Mesendoderm (in vitro differentiated cells): ENCODE results near the gene TTC8.
"Not testable (repeated sequence)": the region's sequence is repeated elsewhere in the genome, so short reads cannot be mapped to it uniquely, and the experiment has no call there.

ENCODE experiments used
- DNase-seq: peaks from one replicate; pipeline ENCODE4 v3.0.0; 2013
- H2AK5ac ChIP-seq: 2 replicates; pipeline ENCODE4 v1.6.1; 2013; ENCODE audit warnings: low read length, inconsistent platforms
- H2BK120ac ChIP-seq: 2 replicates; pipeline ENCODE4 v1.6.1; 2013; ENCODE audit warnings: low read depth, mild to moderate bottlenecking, low read length, moderate library complexity, mixed read lengths
- H2BK15ac ChIP-seq: replicated peaks from 2 replicates; pipeline ENCODE4 v1.6.1; 2013; ENCODE audit warnings: low read depth, mild to moderate bottlenecking, moderate library complexity
- H2BK5ac ChIP-seq: 2 replicates; pipeline ENCODE4 v1.6.1; 2013; ENCODE audit warnings: low read length, inconsistent platforms
- H3K18ac ChIP-seq: 2 replicates; pipeline ENCODE4 v1.6.1; 2013; ENCODE audit warnings: mild to moderate bottlenecking, low read length, mixed read lengths
- H3K23ac ChIP-seq: one replicate; pipeline ENCODE4 v1.6.1; 2013; ENCODE audit warnings: low read length
- H3K27ac ChIP-seq: 2 replicates; pipeline ENCODE4 v1.5.1; 2013; ENCODE audit warnings: low read depth, mild to moderate bottlenecking, inconsistent platforms, low read length, moderate library complexity
- H3K27me3 ChIP-seq: 2 replicates; pipeline ENCODE4 v1.6.1; 2013; ENCODE audit warnings: low read length, control low read depth, mild to moderate bottlenecking, inconsistent platforms; ENCODE audit not compliant: insufficient read depth, poor library complexity
- H3K36me3 ChIP-seq: 2 replicates; pipeline ENCODE4 v1.6.1; 2013; ENCODE audit warnings: low read length, inconsistent platforms; ENCODE audit not compliant: control insufficient read depth, insufficient read depth
- H3K4ac ChIP-seq: one replicate; pipeline ENCODE4 v1.6.1; 2013; ENCODE audit warnings: low read depth, mild to moderate bottlenecking, low read length, moderate library complexity
- H3K4me1 ChIP-seq: 2 replicates; pipeline ENCODE4 v1.6.1; 2013; ENCODE audit warnings: low read depth, low read length, inconsistent platforms; ENCODE audit not compliant: control insufficient read depth
- H3K4me2 ChIP-seq: 2 replicates; pipeline ENCODE4 v1.6.1; 2013; ENCODE audit warnings: low read length
- H3K4me3 ChIP-seq: 2 replicates; pipeline ENCODE4 v1.5.1; 2013; ENCODE audit warnings: mild to moderate bottlenecking, low read length
- H3K56ac ChIP-seq: one replicate; pipeline ENCODE4 v1.6.1; 2013; ENCODE audit warnings: low read length
- H3K79me1 ChIP-seq: 2 replicates; pipeline ENCODE4 v1.6.1; 2013; ENCODE audit warnings: low read length, inconsistent platforms
- H3K79me2 ChIP-seq: 2 replicates; pipeline ENCODE4 v1.6.1; 2013; ENCODE audit warnings: mild to moderate bottlenecking, low read length; ENCODE audit not compliant: control insufficient read depth, insufficient read depth
- H3K9ac ChIP-seq: 2 replicates; pipeline ENCODE4 v1.6.1; 2013; ENCODE audit warnings: low read length, inconsistent platforms
- H4K5ac ChIP-seq: one replicate; pipeline ENCODE4 v1.6.1; 2013; ENCODE audit warnings: low read length
- H4K8ac ChIP-seq: one replicate; pipeline ENCODE4 v1.6.1; 2013; ENCODE audit warnings: low read depth, mild to moderate bottlenecking, control low read depth, low read length, moderate library complexity
- WGBS: extraction: QIAGEN DNeasy Blood & Tissue Kit; methylation state at CpG from one replicate; pipeline ENCODE4 v1.1.7; 2013; ENCODE audit warnings: low lambda C conversion rate, missing lambda C conversion rate; ENCODE audit not compliant: insufficient coverage; ENCODE audit errors: extremely low coverage; 5-methylcytosine and 5-hydroxymethylcytosine counted together

TTC8 gene

DNA sequence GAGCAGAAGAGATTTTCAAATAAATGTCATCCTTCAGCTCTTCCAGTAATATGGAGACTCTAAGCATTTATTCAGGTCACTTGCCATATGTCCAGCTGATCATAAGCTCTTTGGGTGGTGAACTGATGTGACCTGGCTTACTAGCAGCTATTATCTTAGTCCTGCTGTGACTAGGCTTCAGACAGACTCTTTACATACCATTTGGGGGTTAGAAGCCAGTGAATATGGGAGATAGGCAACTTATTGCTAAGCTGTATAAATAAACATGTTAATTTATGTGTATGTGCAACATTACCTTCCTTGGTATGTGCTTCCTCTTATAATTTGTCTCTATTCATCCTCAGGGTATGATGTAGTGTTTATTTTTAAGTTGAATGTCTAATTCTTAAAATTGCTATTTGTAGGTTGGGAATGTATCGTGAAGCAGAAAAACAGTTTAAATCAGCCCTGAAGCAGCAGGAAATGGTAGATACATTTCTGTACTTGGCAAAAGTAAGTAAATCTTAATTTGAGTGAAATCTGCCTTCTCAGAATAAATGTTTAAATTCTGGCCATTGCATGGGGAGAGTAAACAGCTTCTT is 32.4 kb downstream of the TTC8 start:
- H3K56ac ChIP-seq: no peak overlapping the region
- H3K36me3 ChIP-seq: no peaks in the 10 kb centered on the region
- no peak overlapping the region for H4K5ac ChIP-seq
- no peak for DNase-seq
- H3K4me1 ChIP-seq: no peaks in the 10 kb centered on the region
- no peak overlapping the region for H3K27ac ChIP-seq
- H3K4ac ChIP-seq: no peak overlapping the region
- H3K27me3 ChIP-seq: no peaks in the 10 kb centered on the region
- no peak overlapping the region for H3K4me2 ChIP-seq
- H3K23ac ChIP-seq: no peak overlapping the region
- H3K18ac ChIP-seq: no peak overlapping the region
- H3K4me3 ChIP-seq: no peak overlapping the region
- no peak overlapping the region for H2AK5ac ChIP-seq
- H2BK120ac ChIP-seq: no peak overlapping the region
- no peak overlapping the region for H2BK5ac ChIP-seq
- no peaks in the 10 kb centered on the region for H3K79me1 ChIP-seq
- no peak overlapping the region for H2BK15ac ChIP-seq
- H3K79me2 ChIP-seq: no peaks in the 10 kb centered on the region
- no peak overlapping the region for H4K8ac ChIP-seq
- no CpG with 5 or more reads among the region's 1 CpG for WGBS
- H3K9ac ChIP-seq: no peak overlapping the region

- H2BK15ac ChIP-seq, H3K79me1 ChIP-seq, H2BK120ac ChIP-seq, H3K4ac ChIP-seq, H3K27ac ChIP-seq, H3K18ac ChIP-seq, H3K79me2 ChIP-seq, H3K36me3 ChIP-seq, H3K9ac ChIP-seq, H3K27me3 ChIP-seq, H4K5ac ChIP-seq, H3K4me1 ChIP-seq, DNase-seq, H3K4me2 ChIP-seq, H3K23ac ChIP-seq, H3K56ac ChIP-seq, H2BK5ac ChIP-seq, H4K8ac ChIP-seq, H3K4me3 ChIP-seq, H2AK5ac ChIP-seq: not testable (repeated sequence)
- WGBS: no CpG with 5 or more reads among the region's 3 CpGs
Measured at GRCh38 chr14:88857861-88858260, 33.4 kb downstream of the TTC8 start.

DNA sequence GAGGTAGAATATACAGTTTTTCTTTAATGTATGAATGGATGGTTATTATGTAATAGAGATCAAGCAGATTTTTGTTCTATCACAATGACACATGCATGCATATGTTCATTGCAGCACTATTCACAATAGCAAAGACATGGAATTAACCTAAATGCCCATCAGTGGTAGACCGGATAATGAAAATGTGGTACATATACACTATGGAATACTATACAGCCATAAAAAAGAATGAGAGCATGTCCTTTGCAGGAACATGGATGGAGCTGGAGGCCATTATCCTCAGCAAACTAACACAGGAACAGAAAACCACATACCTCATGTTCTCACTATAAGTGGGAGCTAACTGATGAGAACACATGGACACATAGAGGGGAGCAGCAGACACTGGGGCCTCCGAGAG is 34.7 kb downstream of the TTC8 start:
- not testable (repeated sequence) for H3K27me3 ChIP-seq, H2AK5ac ChIP-seq, H3K18ac ChIP-seq, H3K4me3 ChIP-seq, H2BK5ac ChIP-seq, H3K4me1 ChIP-seq, H4K8ac ChIP-seq, H3K56ac ChIP-seq, H4K5ac ChIP-seq, H3K9ac ChIP-seq, H3K4ac ChIP-seq, H3K23ac ChIP-seq, H2BK15ac ChIP-seq, H3K4me2 ChIP-seq, H3K27ac ChIP-seq, H3K79me2 ChIP-seq, H3K36me3 ChIP-seq, DNase-seq, H3K79me1 ChIP-seq, H2BK120ac ChIP-seq
- WGBS: no CpG with 5 or more reads among the region's 2 CpGs

GRCh38 chr14:88863167-88863566 is 38.7 kb downstream of the TTC8 start:
- peak; percentile 21 for DNase-seq
- no CpG with 5 or more reads among the region's 1 CpG for WGBS

DNA sequence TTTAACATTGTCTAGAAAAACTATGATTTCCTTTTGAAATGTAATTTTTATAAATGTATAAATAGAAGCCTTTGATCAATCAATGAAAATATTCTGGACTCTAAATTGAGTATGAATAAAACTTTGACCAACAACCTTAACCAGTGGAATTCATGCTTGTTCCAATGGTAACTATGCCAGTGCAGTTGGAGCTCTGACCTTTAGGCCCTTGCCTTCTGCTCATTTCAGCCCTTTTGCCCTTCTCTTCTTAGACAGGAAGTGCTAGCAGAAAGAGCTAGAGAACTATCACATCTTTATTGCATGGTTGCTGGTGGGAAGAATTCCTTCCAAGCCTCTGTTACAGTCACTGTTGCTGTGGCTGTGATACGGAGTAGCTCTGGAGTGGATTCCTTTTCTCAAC is 39.7 kb downstream of the TTC8 start:
- WGBS: no CpG with 5 or more reads among the region's 1 CpG
- no peaks in the 10 kb centered on the region for H3K79me1 ChIP-seq
- no peak overlapping the region for H3K9ac ChIP-seq
- no peaks in the 10 kb centered on the region for H3K36me3 ChIP-seq
- no peak overlapping the region for H3K4ac ChIP-seq
- H2BK120ac ChIP-seq: no peak overlapping the region
- H4K5ac ChIP-seq: no peak overlapping the region
- H3K4me1 ChIP-seq: no peaks in the 10 kb centered on the region
- no peak overlapping the region for H2AK5ac ChIP-seq
- H3K4me2 ChIP-seq: no peak overlapping the region
- H2BK5ac ChIP-seq: no peak overlapping the region
- H3K23ac ChIP-seq: no peak overlapping the region
- H3K4me3 ChIP-seq: no peak overlapping the region
- H2BK15ac ChIP-seq: no peak overlapping the region
- no peaks in the 10 kb centered on the region for H3K27me3 ChIP-seq
- DNase-seq: peak; percentile 2
- H3K79me2 ChIP-seq: no peaks in the 10 kb centered on the region
- H4K8ac ChIP-seq: no peak overlapping the region
- no peak overlapping the region for H3K18ac ChIP-seq
- no peak overlapping the region for H3K56ac ChIP-seq
- H3K27ac ChIP-seq: no peak overlapping the region

More at GRCh38 chr14:88863167-88863566, 38.7 kb downstream of the TTC8 start:
- Histone ChIP-seq H3K4ac (no peak overlapping the region), H3K4me3 (no peak overlapping the region), H2BK5ac (no peak overlapping the region), H2BK120ac (no peak overlapping the region), H3K9ac (no peak overlapping the region), H3K23ac (no peak overlapping the region), H2BK15ac (no peak overlapping the region), H4K8ac (no peak overlapping the region), H3K36me3 (no peaks in the 10 kb centered on the region), H3K27me3 (no peaks in the 10 kb centered on the region), H3K4me1 (no peaks in the 10 kb centered on the region), H3K18ac (no peak overlapping the region), H3K79me1 (no peaks in the 10 kb centered on the region), H3K56ac (no peak overlapping the region), H3K27ac (no peak overlapping the region), H4K5ac (no peak overlapping the region), H2AK5ac (no peak overlapping the region), H3K79me2 (no peaks in the 10 kb centered on the region), H3K4me2 (no peak overlapping the region)

DNA sequence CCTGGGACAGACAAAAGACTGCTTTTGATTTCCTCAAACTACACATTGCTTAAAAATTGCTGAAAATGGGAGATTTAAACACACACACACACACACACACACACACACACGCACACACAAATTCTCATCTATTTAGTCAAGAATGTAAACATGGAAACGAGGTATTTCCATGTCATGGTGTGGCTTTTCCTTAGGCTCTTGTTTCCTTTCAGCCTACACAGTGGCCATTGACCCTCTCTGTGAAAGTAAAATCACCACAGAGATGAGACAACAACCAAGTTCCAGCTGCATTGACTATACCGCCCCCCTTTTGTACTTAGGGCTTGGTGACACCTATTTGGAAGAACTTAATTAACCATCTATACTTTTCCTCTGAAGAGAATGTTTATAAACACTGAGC is 41.9 kb downstream of the TTC8 start:
- H3K18ac ChIP-seq: no peak overlapping the region
- H3K36me3 ChIP-seq: no peaks in the 10 kb centered on the region
- no peak overlapping the region for H2BK120ac ChIP-seq
- no peak overlapping the region for H3K9ac ChIP-seq
- no peak overlapping the region for H3K27ac ChIP-seq
- no peak overlapping the region for H4K8ac ChIP-seq
- H2BK5ac ChIP-seq: no peak overlapping the region
- H3K4me2 ChIP-seq: no peak overlapping the region
- no peaks in the 10 kb centered on the region for H3K79me2 ChIP-seq
- no peak overlapping the region for H4K5ac ChIP-seq
- H3K79me1 ChIP-seq: no peaks in the 10 kb centered on the region
- no peak overlapping the region for H2BK15ac ChIP-seq
- H3K27me3 ChIP-seq: no peaks in the 10 kb centered on the region
- H3K4me1 ChIP-seq: no peaks in the 10 kb centered on the region
- no peak overlapping the region for H3K23ac ChIP-seq
- no peak overlapping the region for H3K4me3 ChIP-seq
- no peak overlapping the region for H3K4ac ChIP-seq
- no CpG with 5 or more reads among the region's 3 CpGs for WGBS
- peak; percentile 46 for DNase-seq
- H3K56ac ChIP-seq: no peak overlapping the region
- H2AK5ac ChIP-seq: no peak overlapping the region
